GM23338 (cell line): Measurements from ENCODE around the gene ZNRF1. TPM values are rescaled to one million over a fixed set of nuclear protein-coding genes. Genes with fewer than 3 reads are reported as not detected.

ENCODE experiments used
- ATAC-seq: fragments of 200-7000 bp; cut with Tn5 transposase; 3 replicates; pipeline ENCODE4 v1.9.1; 2020
- DNase-seq: peaks from one replicate; pipeline ENCODE4 v3.0.0-alpha.2; 2015; ENCODE audit warnings: low spot score
- H2AFZ ChIP-seq: fragments of 200-600 bp; sonication (generic); 2 replicates; pipeline ENCODE4 v1.8.0; 2016; ENCODE audit warnings: antibody characterized with exemption, mild to moderate bottlenecking, moderate library complexity
- H3F3A ChIP-seq: fragments of 200-600 bp; sonication (generic); replicated peaks from 2 replicates; pipeline ENCODE4 v1.8.0; 2017; ENCODE audit warnings: antibody characterized with exemption, mixed run types, low read depth
- H3K27ac ChIP-seq: fragments of 200-600 bp; sonication (generic); 2 replicates; pipeline ENCODE4 v1.6.1; 2016; ENCODE audit warnings: low read depth
- H3K27me3 ChIP-seq: fragments of 200-600 bp; sonication (generic); 2 replicates; pipeline ENCODE4 v1.8.0; 2016; ENCODE audit warnings: mild to moderate bottlenecking, mixed run types, moderate library complexity; ENCODE audit not compliant: insufficient read depth
- H3K36me3 ChIP-seq: fragments of 200-600 bp; sonication (generic); 2 replicates; pipeline ENCODE4 v1.8.0; 2016; ENCODE audit warnings: mild to moderate bottlenecking; ENCODE audit not compliant: insufficient read depth
- H3K4me1 ChIP-seq: fragments of 200-600 bp; sonication (generic); 2 replicates; pipeline ENCODE4 v1.8.0; 2016; ENCODE audit warnings: mild to moderate bottlenecking, moderate library complexity; ENCODE audit not compliant: insufficient read depth
- H3K4me2 ChIP-seq: fragments of 200-600 bp; sonication (generic); 2 replicates; pipeline ENCODE4 v1.7.1; 2017; ENCODE audit warnings: mixed run types
- H3K4me3 ChIP-seq: fragments of 200-600 bp; sonication (generic); 2 replicates; pipeline ENCODE4 v1.6.1; 2016; ENCODE audit warnings: mixed run types
- H3K79me2 ChIP-seq: fragments of 200-600 bp; sonication (generic); replicated peaks from 2 replicates; pipeline ENCODE4 v1.8.0; 2017; ENCODE audit warnings: mild to moderate bottlenecking; ENCODE audit not compliant: insufficient read depth
- H3K9me2 ChIP-seq: fragments of 200-600 bp; sonication (generic); 2 replicates; pipeline ENCODE4 v1.8.0; 2017; ENCODE audit not compliant: insufficient read depth
- H4K20me1 ChIP-seq: fragments of 200-600 bp; sonication (generic); replicated peaks from 2 replicates; pipeline ENCODE4 v1.8.0; 2017; ENCODE audit warnings: mild to moderate bottlenecking; ENCODE audit not compliant: insufficient read depth
- H3K27ac Mint-ChIP-seq: 2 replicates; pipeline ENCODE4 v1.8.0; 2020; ENCODE audit warnings: inconsistent platforms, mild to moderate bottlenecking, moderate library complexity, mixed read lengths
- H3K27me3 Mint-ChIP-seq: 3 replicates; pipeline ENCODE4 v1.8.0; 2022; ENCODE audit warnings: low read depth, mild to moderate bottlenecking, moderate library complexity, mixed read lengths, inconsistent platforms; ENCODE audit not compliant: insufficient read depth, poor library complexity
- H3K36me3 Mint-ChIP-seq: 3 replicates; pipeline ENCODE4 v1.8.0; 2021; ENCODE audit warnings: low read depth, mild to moderate bottlenecking, inconsistent platforms, moderate library complexity, mixed read lengths
- H3K4me1 Mint-ChIP-seq: 3 replicates; pipeline ENCODE4 v1.8.0; 2020; ENCODE audit warnings: mild to moderate bottlenecking, inconsistent platforms, mixed read lengths
- H3K4me3 Mint-ChIP-seq: 3 replicates; pipeline ENCODE4 v1.8.0; 2021; ENCODE audit warnings: moderate library complexity, mild to moderate bottlenecking, inconsistent platforms, mixed read lengths
- H3K9me3 Mint-ChIP-seq: 3 replicates; pipeline ENCODE4 v1.8.0; 2020; ENCODE audit warnings: moderate library complexity, mild to moderate bottlenecking, inconsistent platforms, mixed read lengths
- CREB1 ChIP-seq: fragments of 250-450 bp; sonication (Bioruptor Pico); IDR thresholded peaks from 2 replicates; pipeline ENCODE4 v1.5.0; 2020; ENCODE audit warnings: low read depth, mild to moderate bottlenecking, moderate library complexity
- CTCF ChIP-seq, 2 experiments: fragments of 200-600 bp in 1 of 2; sonication (generic) in 1 of 2; conservative IDR thresholded peaks; 2 replicates each; pipeline versions ENCODE4 v1.5.1 to v1.6.1; 2016 to 2017; ENCODE audit warnings: antibody characterized with exemption in 2 of 2, low read depth in 2 of 2, mild to moderate bottlenecking in 2 of 2, moderate library complexity in 1 of 2
- ETS1 ChIP-seq: IDR thresholded peaks from 2 replicates; pipeline ENCODE4 v1.6.1; 2016; ENCODE audit warnings: antibody characterized with exemption
- EZH2 ChIP-seq: fragments of 200-600 bp; sonication (generic); IDR thresholded peaks from one replicate; pipeline ENCODE4 v1.8.0; 2017; ENCODE audit warnings: antibody characterized with exemption, mild to moderate bottlenecking, low read depth; ENCODE audit not compliant: unreplicated experiment
- EZH2phosphoT487 ChIP-seq: fragments of 200-600 bp; sonication (generic); IDR thresholded peaks from one replicate; pipeline ENCODE4 v1.8.1; 2018; ENCODE audit warnings: antibody characterized with exemption; ENCODE audit not compliant: unreplicated experiment
- JUNB ChIP-seq: IDR thresholded peaks from one replicate; pipeline ENCODE4 v1.6.1; 2016; ENCODE audit warnings: antibody characterized with exemption; ENCODE audit not compliant: unreplicated experiment
- NANOG ChIP-seq: IDR thresholded peaks from 2 replicates; pipeline ENCODE4 v1.6.1; 2016; ENCODE audit warnings: antibody characterized with exemption, borderline replicate concordance
- POLR2AphosphoS5 ChIP-seq: IDR thresholded peaks from 2 replicates; pipeline ENCODE4 v1.6.1; 2016; ENCODE audit warnings: antibody characterized with exemption, low read depth
- STAT1 ChIP-seq: IDR thresholded peaks from one replicate; pipeline ENCODE4 v1.6.1; 2016; ENCODE audit warnings: antibody characterized with exemption; ENCODE audit not compliant: unreplicated experiment
- ZNF114 ChIP-seq: fragments of 250-450 bp; sonication (Bioruptor Pico); IDR thresholded peaks from 2 replicates; pipeline ENCODE4 v1.5.0; 2020; ENCODE audit warnings: mild to moderate bottlenecking, moderate library complexity
- ZNF331 ChIP-seq: fragments of 250-450 bp; sonication (Bioruptor Pico); IDR thresholded peaks from 2 replicates; pipeline ENCODE4 v1.5.0; 2020; ENCODE audit warnings: low read depth, mild to moderate bottlenecking, moderate library complexity
- ZNF462 ChIP-seq: fragments of 250-450 bp; sonication (Bioruptor Pico); IDR thresholded peaks from 2 replicates; pipeline ENCODE4 v1.5.0; 2020; ENCODE audit warnings: mild to moderate bottlenecking, moderate library complexity
- polyA plus RNA-seq: library from polyadenylated mRNA; unstranded; fragments of >200 nt; fragmentation: Nextera tagmentation; extraction: Ambion mirVana; gene quantifications from 2 replicates; pipeline ENCODE4 v1.2.1, GENCODE V29; 2016
- total RNA-seq: library from RNA; depleted of rRNA; stranded (reverse); fragments of >200 nt; shearing (Covaris generic); gene quantifications from 2 replicates; pipeline ENCODE4 v1.2.3, GENCODE V29; 2014

The ZNRF1 gene
- total and polyA plus RNA-seq, 2 experiments from 2014 or later = 22.4 to 42.1 TPM

GRCh38 chr16:75010427-75010826 is 11.6 kb downstream of the ZNRF1 start (continued):
- TF ChIP-seq ZNF331 (CRISPR knock-in tag) (no peak), JUNB (no peak), CREB1 (no peak), ETS1 (no peak), EZH2 (no peak), EZH2phosphoT487 (no peak)

GRCh38 chr16:75011634-75012307 is 12.9 kb downstream of the ZNRF1 start:
- Histone ChIP-seq H3K4me3 (no peak overlapping the region), H3K4me2 (no peak overlapping the region), H3K36me3 (no peaks in the 10 kb centered on the region), H2AFZ (no peak overlapping the region), H3F3A (peaks cover 9% of the 10 kb centered on the region; the same call in 1 of the 2 replicates), H3K27ac (peak overlapping the region; percentile 51; the same call in 1 of the 2 replicates), H3K4me1 (peaks cover 19% of the 10 kb centered on the region), H3K9me2 (no peaks in the 10 kb centered on the region), H3K27me3 (no peaks in the 10 kb centered on the region), H4K20me1 (peaks cover 45% of the 10 kb centered on the region), H3K79me2 (peaks cover 100% of the 10 kb centered on the region)
- Mint-ChIP-seq H3K27ac (no peak overlapping the region), H3K36me3 (peaks cover 10% of the 10 kb centered on the region; the same call in 2 of the 3 replicates), H3K4me1 (peaks cover 17% of the 10 kb centered on the region), H3K9me3 (no peaks in the 10 kb centered on the region), H3K27me3 (no peaks in the 10 kb centered on the region), H3K4me3 (no peak overlapping the region)
- ATAC-seq (no peak), DNase-seq (no peak)
- TF ChIP-seq JUNB (no peak), ZNF331 (CRISPR knock-in tag) (no peak), CTCF (conservative IDR thresholded peaks at IDR 0.05; ENCODE audit: low read depth in 2 of 2) (no peak), CREB1 (no peak), EZH2phosphoT487 (no peak), NANOG (no peak), ZNF462 (CRISPR knock-in tag) (no peak), POLR2AphosphoS5 (no peak), STAT1 (no peak), ZNF114 (CRISPR knock-in tag) (no peak), EZH2 (no peak), ETS1 (no peak)
